GM23248 (cell line): Measurements from ENCODE around the gene IZUMO4.

Experiments used
- EZH2 ChIP-seq: fragments of 200-600 bp; sonication (generic); IDR thresholded peaks from 2 replicates; pipeline ENCODE4 v1.6.1; 2018; ENCODE audit warnings: antibody characterized with exemption, mild to moderate bottlenecking; ENCODE audit not compliant: insufficient read depth, poor library complexity, severe bottlenecking
- EZH2phosphoT487 ChIP-seq: fragments of 200-600 bp; sonication (generic); IDR thresholded peaks from 2 replicates; pipeline ENCODE4 v1.6.1; 2018; ENCODE audit warnings: antibody characterized with exemption, moderate library complexity, mild to moderate bottlenecking, low read depth; ENCODE audit not compliant: insufficient read depth

- no peak for TF ChIP-seq EZH2
- no peak for TF ChIP-seq EZH2phosphoT487
Measured at GRCh38 chr19:2058570-2059421, 37.9 kb upstream of the IZUMO4 start.
